MM.1S (cell line): ENCODE data around the gene GALP.

Experiments used
- DNase-seq: peaks from one replicate; pipeline ENCODE4 v3.0.0-alpha.2; 2015
- H2AFZ ChIP-seq: fragments of 300-600 bp; sonication (generic); 2 replicates; pipeline ENCODE4 v1.6.0; 2016; ENCODE audit warnings: antibody characterized with exemption, low read length
- H3F3A ChIP-seq: fragments of 300-600 bp; sonication (generic); 2 replicates; pipeline ENCODE4 v1.6.1; 2016; ENCODE audit warnings: mild to moderate bottlenecking, antibody characterized with exemption, low read length, moderate library complexity, mixed read lengths; ENCODE audit not compliant: insufficient read depth
- H3K27ac ChIP-seq: fragments of 300-600 bp; sonication (generic); 2 replicates; pipeline ENCODE4 v1.5.1; 2016; ENCODE audit warnings: mild to moderate bottlenecking, low read length
- H3K27me3 ChIP-seq: fragments of 300-600 bp; sonication (generic); replicated peaks from 2 replicates; pipeline ENCODE4 v1.6.0; 2016; ENCODE audit warnings: low read length; ENCODE audit not compliant: insufficient read depth
- H3K36me3 ChIP-seq: fragments of 300-600 bp; sonication (generic); replicated peaks from 2 replicates; pipeline ENCODE4 v1.6.1; 2016; ENCODE audit warnings: mild to moderate bottlenecking, low read length, mixed read lengths; ENCODE audit not compliant: insufficient read depth
- H3K4me1 ChIP-seq: fragments of 300-600 bp; sonication (generic); 2 replicates; pipeline ENCODE4 v1.6.1; 2016; ENCODE audit warnings: low read length, mixed read lengths
- H3K4me2 ChIP-seq: fragments of 300-600 bp; sonication (generic); 2 replicates; pipeline ENCODE4 v1.6.0; 2016; ENCODE audit warnings: low read depth, low read length
- H3K4me3 ChIP-seq: fragments of 300-600 bp; sonication (generic); 2 replicates; pipeline ENCODE4 v1.5.1; 2016; ENCODE audit warnings: low read length, mixed read lengths
- H3K79me2 ChIP-seq: fragments of 300-600 bp; sonication (generic); 2 replicates; pipeline ENCODE4 v1.6.1; 2016; ENCODE audit warnings: mixed run types, low read length, mixed read lengths
- H3K9ac ChIP-seq: fragments of 300-600 bp; sonication (generic); 2 replicates; pipeline ENCODE4 v1.6.1; 2016; ENCODE audit warnings: low read length, mixed read lengths
- H3K9me2 ChIP-seq: fragments of 300-600 bp; sonication (generic); replicated peaks from 2 replicates; pipeline ENCODE4 v1.6.1; 2016; ENCODE audit warnings: mild to moderate bottlenecking, low read length, mixed read lengths; ENCODE audit not compliant: insufficient read depth
- H3K9me3 ChIP-seq: fragments of 300-600 bp; sonication (generic); replicated peaks from 2 replicates; pipeline ENCODE4 v1.6.1; 2016; ENCODE audit warnings: mild to moderate bottlenecking, low read length, mixed read lengths; ENCODE audit not compliant: insufficient read depth
- H4K20me1 ChIP-seq: fragments of 300-600 bp; sonication (generic); 2 replicates; pipeline ENCODE4 v1.6.1; 2016; ENCODE audit warnings: mild to moderate bottlenecking, low read length, moderate library complexity, mixed read lengths; ENCODE audit not compliant: insufficient read depth
- CTCF ChIP-seq: fragments of 300-600 bp; sonication (generic); IDR thresholded peaks from 2 replicates; pipeline ENCODE4 v1.5.1; 2016; ENCODE audit warnings: antibody characterized with exemption, low read length, mixed read lengths
- EZH2 ChIP-seq: fragments of 300-600 bp; sonication (generic); optimal IDR thresholded peaks from 2 replicates; pipeline ENCODE3; 2017; ENCODE audit warnings: low read depth, mild to moderate bottlenecking, antibody characterized with exemption, low read length, mixed read lengths
- EZH2phosphoT487 ChIP-seq: fragments of 300-600 bp; sonication (generic); IDR thresholded peaks from 2 replicates; pipeline ENCODE4 v1.6.1; 2018; ENCODE audit warnings: antibody characterized with exemption, low read length

The GALP gene

GRCh38 chr19:56223481-56223880 lies 47.7 kb downstream of the GALP start:
- no peak overlapping the region for H2AFZ ChIP-seq
- no peak overlapping the region for H3K4me3 ChIP-seq
- H3K27ac ChIP-seq: no peak overlapping the region
- H3K4me1 ChIP-seq: no peaks in the 10 kb centered on the region
- no peak overlapping the region for H3K4me2 ChIP-seq
- H3K79me2 ChIP-seq: no peaks in the 10 kb centered on the region
- H3K9me3 ChIP-seq: no peaks in the 10 kb centered on the region
- no peaks in the 10 kb centered on the region for H3F3A ChIP-seq
- no peaks in the 10 kb centered on the region for H3K36me3 ChIP-seq
- H3K9me2 ChIP-seq: no peaks in the 10 kb centered on the region
- no peaks in the 10 kb centered on the region for H4K20me1 ChIP-seq
- TF ChIP-seq EZH2phosphoT487: no peak
- no peak for TF ChIP-seq EZH2
- TF ChIP-seq CTCF: no peak
- no peaks in the 10 kb centered on the region; the same call in 1 of the 2 replicates for H3K27me3 ChIP-seq
- no peak overlapping the region for H3K9ac ChIP-seq
- DNase-seq: no peak
